GM18526 (cell line): ENCODE results near the gene RPUSD4.

Source experiments
- POLR2A ChIP-seq: IDR thresholded peaks from 3 replicates; pipeline ENCODE4 v1.6.1; 2011; ENCODE audit not compliant: insufficient read length; ENCODE audit errors: extremely low read depth

The RPUSD4 gene

DNA sequence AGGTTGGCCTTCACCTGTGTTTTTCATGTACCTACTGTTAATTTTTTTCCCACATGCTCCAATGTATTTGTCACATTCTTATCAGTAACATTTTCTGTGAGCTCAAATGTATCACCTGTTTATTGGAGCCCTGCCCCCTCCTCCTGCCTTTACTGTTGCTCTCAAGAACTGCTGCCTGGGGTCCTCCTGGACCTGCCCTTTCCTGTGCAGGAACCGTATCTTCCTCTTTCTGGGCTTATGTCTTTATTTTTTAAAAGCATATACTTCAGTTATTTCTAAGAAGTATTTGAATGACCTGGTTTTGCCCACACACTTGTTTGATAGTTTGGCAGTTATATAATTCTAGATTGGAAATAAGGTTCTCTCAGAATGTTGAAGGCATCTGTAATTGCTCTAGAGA is 6.0 kb upstream of the RPUSD4 start:
- no peak for TF ChIP-seq POLR2A

DNA sequence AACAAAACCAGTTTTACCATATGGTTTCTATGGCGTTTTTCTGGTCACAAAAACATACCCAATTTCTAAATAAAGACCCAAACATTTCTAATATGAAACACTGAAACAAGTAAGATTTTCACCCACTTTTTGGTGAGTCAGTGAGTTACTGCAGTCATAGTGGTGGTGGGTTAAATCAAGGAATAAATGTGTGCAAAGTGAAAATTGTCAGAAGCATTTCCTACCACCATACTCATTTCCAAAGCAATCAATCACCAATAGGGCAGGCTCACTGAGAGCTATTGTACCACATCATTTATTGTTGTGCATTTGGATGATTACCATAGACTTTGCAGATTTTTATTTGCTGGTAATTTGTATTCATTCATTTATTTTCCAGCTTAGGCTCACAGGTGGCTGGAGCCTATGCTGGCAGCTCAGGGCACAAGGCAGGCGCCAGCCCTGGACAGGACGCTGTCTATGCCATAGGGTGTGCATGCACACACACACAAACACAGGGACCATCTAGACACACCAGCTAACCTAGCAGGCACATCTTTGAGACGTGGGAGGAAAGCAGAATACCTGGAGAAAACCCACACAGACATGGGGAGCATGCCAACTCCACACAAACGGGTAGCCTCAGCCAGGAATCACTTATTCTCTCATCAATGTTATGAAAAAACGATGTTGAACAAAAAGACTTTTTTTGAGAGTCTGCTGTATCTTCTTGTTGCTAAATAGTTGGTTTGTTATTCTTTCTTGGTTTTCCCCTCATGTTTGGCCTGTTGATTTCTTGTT is 5.3 kb upstream of the RPUSD4 start:
- TF ChIP-seq POLR2A: no peak

DNA sequence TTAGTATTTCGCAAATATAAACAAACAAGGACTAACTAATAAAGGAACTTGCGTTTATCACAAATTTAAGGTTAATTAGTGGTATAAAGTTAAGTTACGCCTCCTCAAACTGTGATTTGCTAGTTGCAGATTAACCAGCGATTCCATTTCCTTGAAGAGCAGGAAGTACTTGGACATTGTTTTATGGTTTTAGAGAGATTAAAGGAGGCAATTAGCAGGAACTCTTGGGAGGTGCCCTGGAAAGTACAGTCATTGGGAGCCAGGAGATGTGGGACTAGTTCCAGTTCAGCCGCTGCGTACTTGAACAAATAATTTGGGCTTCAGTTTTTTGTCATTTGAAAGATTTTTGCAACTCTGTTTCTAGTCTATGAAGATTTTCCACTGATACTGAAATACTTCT is 3.4 kb upstream of the RPUSD4 start:
- no peak for TF ChIP-seq POLR2A

DNA sequence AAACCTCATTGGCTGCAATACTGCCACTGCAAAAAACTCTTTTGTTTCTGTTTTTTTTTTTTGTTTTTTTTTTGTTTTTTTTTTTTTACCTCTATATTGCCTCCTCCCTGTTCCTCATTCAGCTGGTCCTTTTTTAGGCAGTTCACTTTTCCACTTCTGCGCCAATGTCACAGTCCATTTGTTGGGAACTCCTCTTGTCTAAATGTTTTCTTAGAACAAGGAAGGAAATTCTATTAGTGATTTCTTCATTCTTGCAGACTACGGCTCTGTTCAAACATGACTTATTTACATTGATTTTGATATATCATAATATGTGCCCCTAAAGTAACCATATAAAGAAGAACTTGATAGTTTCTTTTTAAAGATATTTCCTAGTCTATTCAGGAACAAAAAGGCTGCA is 3.0 kb upstream of the RPUSD4 start:
- TF ChIP-seq POLR2A: no peak

DNA sequence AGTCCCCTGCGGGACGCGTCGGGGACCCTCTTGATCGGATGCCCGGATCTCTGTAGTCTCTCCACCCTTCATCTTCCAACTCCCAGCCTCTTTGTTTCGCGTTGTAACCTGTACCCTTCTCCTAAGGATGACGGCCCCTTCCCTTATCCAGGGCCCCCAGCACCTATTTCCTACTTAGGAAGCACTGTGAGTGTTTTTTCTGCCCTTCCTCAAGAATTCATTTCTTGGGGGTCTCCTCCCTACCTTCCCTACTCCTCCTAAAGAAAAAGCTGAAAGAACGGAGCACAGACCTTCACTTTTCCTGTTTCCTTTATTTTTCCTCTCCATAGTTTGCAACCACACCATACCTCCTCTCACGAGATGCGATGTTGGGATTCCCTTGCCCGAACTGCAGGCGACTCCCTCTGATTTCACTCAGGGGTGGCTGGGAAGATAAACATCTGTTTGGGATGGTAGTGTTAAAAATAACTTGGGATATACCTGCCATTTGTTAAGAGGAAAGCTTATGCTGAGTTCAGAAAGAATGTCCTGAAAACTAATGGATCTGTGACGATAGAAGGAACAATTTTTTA is 725 bp upstream of the RPUSD4 start:
- TF ChIP-seq POLR2A: no peak

DNA sequence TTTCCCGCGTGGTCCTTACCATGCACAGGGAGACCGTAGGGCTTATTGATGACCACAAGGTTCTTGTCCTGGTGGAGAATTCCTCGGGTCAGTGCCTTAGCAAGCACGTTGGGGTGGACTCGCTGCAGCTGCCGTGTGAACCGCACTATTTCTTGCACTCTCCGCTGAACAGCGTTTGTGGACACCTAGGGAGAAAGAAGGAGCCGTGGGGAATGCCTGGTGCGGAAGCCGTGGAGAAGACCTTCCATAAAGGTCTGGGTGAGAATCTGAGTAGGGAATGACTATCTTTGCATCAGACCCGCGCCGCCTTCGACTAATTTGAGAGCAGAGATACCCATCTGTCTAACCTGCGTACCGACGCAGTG is 597 bp downstream of the RPUSD4 start:
- no peak for TF ChIP-seq POLR2A

DNA sequence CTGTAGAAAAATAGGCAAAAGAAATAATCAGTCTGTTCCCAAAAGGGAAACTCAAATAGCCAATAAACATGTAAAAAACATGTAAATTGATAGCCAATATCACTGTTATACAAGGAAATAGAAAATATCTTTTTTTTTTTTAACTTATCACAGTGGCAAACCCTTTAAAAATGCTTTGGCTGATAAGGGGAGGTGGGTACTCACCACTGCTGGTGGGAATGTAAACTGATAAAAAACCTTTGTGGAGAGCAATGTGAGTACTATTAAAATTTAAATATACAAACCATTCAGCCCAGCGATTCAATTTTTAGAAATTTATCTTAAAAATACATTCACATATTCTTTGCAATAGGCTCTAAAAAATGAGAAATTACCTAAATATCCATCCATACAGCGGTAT is 3.6 kb downstream of the RPUSD4 start:
- TF ChIP-seq POLR2A: no peak

DNA sequence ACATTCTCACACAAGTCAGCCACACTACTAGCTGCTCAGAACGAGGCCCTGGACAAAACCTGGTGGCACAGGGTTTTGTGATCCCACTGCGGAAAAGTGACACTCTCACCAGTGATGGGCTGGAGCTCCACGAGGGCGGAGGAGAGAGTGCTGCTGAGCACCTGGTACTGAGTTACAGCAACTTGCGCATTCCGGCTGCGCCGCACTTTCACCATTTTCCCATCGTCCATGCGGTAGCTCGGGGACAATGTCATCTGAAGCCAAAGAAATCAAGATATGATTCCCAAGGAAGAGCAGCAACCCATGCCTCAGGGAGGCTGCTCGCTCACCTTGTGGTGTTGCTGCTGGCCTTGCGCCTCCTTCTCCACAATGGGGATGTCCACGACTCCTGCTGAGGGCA is 6.1 kb downstream of the RPUSD4 start:
- TF ChIP-seq POLR2A: no peak

DNA sequence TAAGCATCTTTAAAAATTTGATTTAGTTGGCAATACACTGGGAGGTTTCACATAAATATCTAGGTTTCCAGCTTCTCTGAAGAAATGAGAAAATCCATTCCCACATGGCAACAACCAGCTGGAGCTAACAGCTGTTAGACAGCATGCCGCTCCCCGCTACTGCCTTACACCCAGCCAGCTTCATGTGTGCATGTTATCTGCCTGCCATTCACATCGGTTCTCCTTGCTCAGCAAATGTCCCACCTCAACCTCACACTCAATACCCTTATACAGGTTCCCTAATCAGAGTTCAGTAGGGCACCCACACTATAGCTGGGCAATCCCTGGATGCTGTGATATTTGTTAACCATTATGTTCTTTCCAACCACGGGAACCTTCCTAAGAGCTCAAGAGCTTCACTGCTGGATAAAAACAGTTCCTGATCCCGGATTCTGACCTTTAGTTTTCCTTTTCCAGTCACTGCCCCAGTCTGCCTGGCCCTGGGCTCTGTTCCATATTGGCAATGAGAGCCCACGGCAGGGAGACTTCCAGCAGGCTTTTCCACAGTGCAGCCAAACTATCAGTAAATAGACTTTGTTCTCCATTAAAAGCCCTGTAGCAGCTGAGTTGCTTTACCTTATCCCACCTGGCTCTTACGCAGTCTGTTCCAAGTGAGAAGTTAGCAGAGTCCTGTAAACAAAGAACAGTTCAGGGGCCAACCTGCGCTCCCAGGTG is 8.6 kb downstream of the RPUSD4 start:
- TF ChIP-seq POLR2A: no peak

DNA sequence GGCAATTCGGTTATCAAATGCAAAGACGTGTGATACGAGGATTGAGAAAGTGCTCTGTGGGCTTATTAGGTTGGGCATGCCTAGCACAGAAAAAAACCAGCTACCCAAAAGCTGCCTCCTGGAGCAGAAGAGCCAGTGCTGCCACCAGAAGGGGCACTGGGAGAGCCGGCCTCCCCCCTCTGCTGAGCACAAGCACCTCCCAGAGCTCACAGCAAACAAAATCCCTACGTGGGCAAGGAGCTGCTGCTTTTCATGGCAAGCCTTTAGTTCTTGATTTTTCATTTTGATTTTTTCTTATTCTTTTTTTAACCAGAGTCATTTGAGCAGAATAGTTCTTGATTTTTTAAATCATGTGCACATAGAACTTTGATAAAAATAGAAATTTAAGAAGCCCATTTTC is 12.8 kb downstream of the RPUSD4 start:
- no peak for TF ChIP-seq POLR2A

DNA sequence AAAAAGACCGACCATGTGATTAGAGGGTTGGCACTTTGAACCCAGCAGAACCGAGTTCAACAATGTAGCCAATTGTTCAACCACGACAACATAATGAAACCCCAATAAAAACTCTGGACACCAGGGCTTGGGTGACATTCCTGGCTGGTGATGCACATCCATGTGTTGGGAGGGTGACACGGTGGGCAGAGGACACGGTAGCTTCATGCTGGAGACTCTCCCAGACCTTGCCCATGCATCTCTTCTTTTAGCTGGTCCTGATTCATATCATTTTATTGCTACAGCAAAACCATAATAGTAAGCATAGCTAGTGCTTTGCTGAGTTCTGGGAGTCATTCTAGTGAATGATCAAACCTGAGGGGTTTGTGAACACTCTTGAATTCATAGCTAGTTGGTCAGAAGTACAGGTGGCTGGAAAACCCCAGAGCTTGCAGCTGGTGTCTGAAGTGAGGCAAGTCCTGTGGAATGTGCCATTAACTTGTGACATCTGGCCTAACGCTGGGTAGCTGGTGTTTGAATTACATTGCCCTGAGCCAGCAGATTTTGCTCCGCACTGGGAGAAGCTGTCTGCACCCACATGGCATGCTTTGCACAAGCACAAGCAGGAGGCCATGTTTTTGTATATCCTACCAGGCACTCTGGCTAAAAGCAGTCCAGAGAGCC is 14.0 kb downstream of the RPUSD4 start:
- no peak for TF ChIP-seq POLR2A

DNA sequence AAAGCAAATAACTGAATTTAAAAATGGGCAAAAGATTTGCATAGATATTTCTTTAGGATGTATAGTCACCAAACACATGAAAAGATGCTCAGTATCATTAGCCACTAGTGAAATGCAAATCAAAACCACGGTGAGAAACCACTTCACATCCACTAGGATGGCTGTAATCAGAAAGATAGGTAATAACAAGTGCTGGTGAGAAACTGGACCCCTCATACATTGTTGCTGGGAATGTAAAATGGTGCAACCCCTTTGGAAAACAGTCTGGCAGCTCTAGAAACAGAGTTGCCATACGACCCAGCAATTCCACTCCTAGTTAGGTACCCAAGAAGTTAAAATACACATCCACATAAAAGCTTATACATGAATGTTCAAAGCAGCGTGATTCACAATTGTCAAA is 16.3 kb downstream of the RPUSD4 start:
- no peak for TF ChIP-seq POLR2A

DNA sequence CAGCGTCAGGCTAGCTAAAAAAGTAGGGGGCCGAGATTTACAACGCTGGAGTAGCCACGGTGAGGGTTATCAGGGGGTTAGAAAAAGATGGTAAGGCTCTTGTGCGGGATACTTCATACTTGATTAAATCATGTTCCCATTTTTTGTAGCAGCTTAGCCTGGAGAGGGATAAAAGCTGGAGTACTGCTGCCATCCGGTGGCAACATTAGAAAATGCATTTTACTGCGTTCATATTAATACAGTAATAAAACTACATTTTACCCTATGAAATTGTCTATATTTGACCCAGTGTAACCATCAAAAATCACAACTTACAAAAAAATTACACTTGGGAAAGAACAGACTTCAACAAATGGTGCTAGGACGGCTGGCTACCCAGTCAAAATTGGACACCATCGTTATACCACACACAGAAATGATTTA is 17.3 kb downstream of the RPUSD4 start:
- TF ChIP-seq POLR2A: no peak

DNA sequence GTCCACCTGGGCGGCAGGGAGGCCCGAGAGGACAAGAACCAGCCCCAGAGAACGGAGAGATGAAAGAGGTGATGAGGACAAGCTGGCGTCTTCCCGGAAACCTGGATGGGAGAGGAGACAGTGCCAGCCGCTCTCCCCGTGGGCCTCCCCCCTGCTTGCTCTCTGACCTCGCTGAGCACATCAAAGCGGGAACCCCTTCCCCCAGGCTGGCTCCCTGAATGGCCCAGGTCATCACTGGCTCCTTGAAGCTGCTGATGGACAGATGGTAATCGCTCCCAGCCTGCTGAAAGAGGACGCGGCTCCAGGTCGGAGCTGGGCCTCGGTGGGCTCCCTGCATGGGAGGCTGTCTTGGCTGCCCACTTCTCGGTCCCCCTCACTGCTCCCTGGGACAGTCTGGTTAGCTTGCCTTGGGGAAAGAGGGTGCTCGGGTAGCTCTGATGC is 18.4 kb downstream of the RPUSD4 start:
- no peak for TF ChIP-seq POLR2A

DNA sequence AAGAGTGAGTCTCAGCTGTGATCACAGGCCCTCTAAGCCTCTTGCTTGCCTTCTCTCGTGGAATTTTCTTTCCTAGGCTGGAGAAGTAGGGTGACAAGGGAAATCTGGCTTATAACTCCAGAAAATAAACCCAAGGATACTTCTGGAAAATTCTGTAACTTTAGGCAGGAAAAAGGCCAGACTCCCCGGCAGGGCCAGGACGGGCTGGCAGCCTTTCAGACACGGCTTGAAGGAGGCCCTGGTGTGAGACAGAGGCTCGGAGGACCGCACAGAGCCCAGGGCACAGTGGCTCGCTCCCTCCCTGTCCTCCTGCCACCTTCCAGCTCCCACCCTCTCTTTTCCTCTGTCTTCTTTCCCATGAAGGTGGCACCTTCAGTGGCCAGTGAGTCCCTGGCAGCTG is 19.1 kb downstream of the RPUSD4 start:
- TF ChIP-seq POLR2A: no peak
